Measurements from ENCODE around the gene NPPA. TPM values are rescaled to one million over a fixed set of nuclear protein-coding genes. Genes with fewer than 3 reads are reported as not detected.

The NPPA gene
- total RNA-seq, 1 experiment from 2014 or later: not detected

GRCh38 chr1:11817192-11817591 lies 30.4 kb downstream of the NPPA start:
- Mint-ChIP-seq H3K36me3 (ENCODE audit: insufficient read depth in 1 of 3, low read depth in 3 of 3) (peaks cover 24 to 76% (median 59%) of the 10 kb centered on the region in 3 experiments; a peak in 6 of 7 replicates), H3K4me3 (no peak overlapping the region), H3K27ac (no peak overlapping the region), H3K27me3 (ENCODE audit: low read depth) (no peaks in the 10 kb centered on the region), H3K4me1 (no peaks in the 10 kb centered on the region), H3K9me3 (no peaks in the 10 kb centered on the region)
- TF ChIP-seq, protein P1, sequence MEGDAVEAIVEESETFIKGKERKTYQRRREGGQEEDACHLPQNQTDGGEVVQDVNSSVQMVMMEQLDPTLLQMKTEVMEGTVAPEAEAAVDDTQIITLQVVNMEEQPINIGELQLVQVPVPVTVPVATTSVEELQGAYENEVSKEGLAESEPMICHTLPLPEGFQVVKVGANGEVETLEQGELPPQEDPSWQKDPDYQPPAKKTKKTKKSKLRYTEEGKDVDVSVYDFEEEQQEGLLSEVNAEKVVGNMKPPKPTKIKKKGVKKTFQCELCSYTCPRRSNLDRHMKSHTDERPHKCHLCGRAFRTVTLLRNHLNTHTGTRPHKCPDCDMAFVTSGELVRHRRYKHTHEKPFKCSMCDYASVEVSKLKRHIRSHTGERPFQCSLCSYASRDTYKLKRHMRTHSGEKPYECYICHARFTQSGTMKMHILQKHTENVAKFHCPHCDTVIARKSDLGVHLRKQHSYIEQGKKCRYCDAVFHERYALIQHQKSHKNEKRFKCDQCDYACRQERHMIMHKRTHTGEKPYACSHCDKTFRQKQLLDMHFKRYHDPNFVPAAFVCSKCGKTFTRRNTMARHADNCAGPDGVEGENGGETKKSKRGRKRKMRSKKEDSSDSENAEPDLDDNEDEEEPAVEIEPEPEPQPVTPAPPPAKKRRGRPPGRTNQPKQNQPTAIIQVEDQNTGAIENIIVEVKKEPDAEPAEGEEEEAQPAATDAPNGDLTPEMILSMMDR (conservative IDR thresholded peaks at IDR 0.05): no peak
- no peak overlapping the region for H2BK5ac ChIP-seq (ENCODE audit: insufficient read length, low read length)
- H3K79me1 ChIP-seq (ENCODE audit: insufficient read depth, low read depth, low read length, poor library complexity, severe bottlenecking): peaks cover 8% of the 10 kb centered on the region
- no CpG with 5 or more reads among the region's 12 CpGs for WGBS (ENCODE audit: extremely low coverage, insufficient read length, low lambda C conversion rate)
- no peaks in the 10 kb centered on the region for H3K27me3 ChIP-seq (ENCODE audit: insufficient read depth, low read length)
- H3K56ac ChIP-seq (ENCODE audit: insufficient read length, low read depth, low read length): no peak overlapping the region
- no peak overlapping the region for H3K14ac ChIP-seq (ENCODE audit: insufficient read depth, low read length)
- no peak overlapping the region for H4K91ac ChIP-seq (ENCODE audit: insufficient read length, low read depth, low read length)
- H3T11ph ChIP-seq (ENCODE audit: low read length): no peak overlapping the region
- no peaks in the 10 kb centered on the region for H3K23me2 ChIP-seq (ENCODE audit: insufficient read length, low read depth, low read length, poor library complexity, severe bottlenecking)
- H4K8ac ChIP-seq (replicated peaks; ENCODE audit: insufficient read length, low read depth, low read length): no peak overlapping the region
- H4K20me1 ChIP-seq (ENCODE audit: control insufficient read depth, insufficient read depth, insufficient read length): no peaks in the 10 kb centered on the region
- H3K9me3 ChIP-seq (ENCODE audit: control insufficient read depth, low read depth, low read length): no peaks in the 10 kb centered on the region
- no peak for DNase-seq
- H3K4me2 ChIP-seq (ENCODE audit: insufficient read depth, insufficient read length, low read length): no peak overlapping the region
- H2BK20ac ChIP-seq (ENCODE audit: low read depth, low read length, poor library complexity, severe bottlenecking): no peak overlapping the region
- H2AFZ ChIP-seq (ENCODE audit: low read length): no peak overlapping the region
- no peak overlapping the region for H4K5ac ChIP-seq (ENCODE audit: insufficient read length, low read depth, low read length)
- H2BK12ac ChIP-seq (ENCODE audit: insufficient read length, low read depth, low read length): no peak overlapping the region
- no peak overlapping the region for H3K18ac ChIP-seq (ENCODE audit: insufficient read length, low read depth, low read length)
- H3K23ac ChIP-seq (ENCODE audit: insufficient read length, low read depth, low read length): no peak overlapping the region
- no peak overlapping the region for H2AK5ac ChIP-seq (ENCODE audit: insufficient read length, low read length)
- H3K27ac ChIP-seq (ENCODE audit: insufficient read length, low read depth, low read length): no peak overlapping the region
- H3K9ac ChIP-seq (ENCODE audit: extremely low read depth, insufficient read length, low read length): no peak overlapping the region
- H3K4ac ChIP-seq (ENCODE audit: low read depth, low read length): no peak overlapping the region
- no peaks in the 10 kb centered on the region for H3K4me1 ChIP-seq (ENCODE audit: insufficient read depth, low read length)
- H3K79me2 ChIP-seq (ENCODE audit: insufficient read depth, low read length): peaks cover 2% of the 10 kb centered on the region; the same call in 1 of the 2 replicates
- no peak overlapping the region for H2BK120ac ChIP-seq (ENCODE audit: low read depth, low read length, poor library complexity, severe bottlenecking)
- no peak overlapping the region for H2BK15ac ChIP-seq (ENCODE audit: low read depth, low read length)

All from H9 (cell line).